ENCODE results near the gene KDM4D. TPM values are rescaled to one million over a fixed set of nuclear protein-coding genes. Genes with fewer than 3 reads are reported as not detected.

Gene KDM4D
- total RNA-seq, 4 donors from 2014 or later = 0.12 to 1.5 (median 0.56) TPM

GRCh38 chr11:94964934-94965333 lies 8.6 kb upstream of the KDM4D start:
- in situ Hi-C loops (cut with MboI; ENCODE audit: low sequenced_read_pairs in 4 of 4) (no loop called here), intact Hi-C loops (cut with DNase I; ENCODE audit: low total_unique reads) (no loop called here)
- Histone ChIP-seq H3K9me3 (no peaks in the 10 kb centered on the region), H3K27ac (no peak overlapping the region), H3K27me3 (no peaks in the 10 kb centered on the region), H3K4me1 (no peaks in the 10 kb centered on the region), H3K4me3 (no peak overlapping the region), H3K36me3 (peaks cover 5 to 99% of the 10 kb centered on the region in 2 donors)
- TF ChIP-seq POLR2A (IDR thresholded peaks at IDR 0.05) = no peak
- TF ChIP-seq, protein P1, sequence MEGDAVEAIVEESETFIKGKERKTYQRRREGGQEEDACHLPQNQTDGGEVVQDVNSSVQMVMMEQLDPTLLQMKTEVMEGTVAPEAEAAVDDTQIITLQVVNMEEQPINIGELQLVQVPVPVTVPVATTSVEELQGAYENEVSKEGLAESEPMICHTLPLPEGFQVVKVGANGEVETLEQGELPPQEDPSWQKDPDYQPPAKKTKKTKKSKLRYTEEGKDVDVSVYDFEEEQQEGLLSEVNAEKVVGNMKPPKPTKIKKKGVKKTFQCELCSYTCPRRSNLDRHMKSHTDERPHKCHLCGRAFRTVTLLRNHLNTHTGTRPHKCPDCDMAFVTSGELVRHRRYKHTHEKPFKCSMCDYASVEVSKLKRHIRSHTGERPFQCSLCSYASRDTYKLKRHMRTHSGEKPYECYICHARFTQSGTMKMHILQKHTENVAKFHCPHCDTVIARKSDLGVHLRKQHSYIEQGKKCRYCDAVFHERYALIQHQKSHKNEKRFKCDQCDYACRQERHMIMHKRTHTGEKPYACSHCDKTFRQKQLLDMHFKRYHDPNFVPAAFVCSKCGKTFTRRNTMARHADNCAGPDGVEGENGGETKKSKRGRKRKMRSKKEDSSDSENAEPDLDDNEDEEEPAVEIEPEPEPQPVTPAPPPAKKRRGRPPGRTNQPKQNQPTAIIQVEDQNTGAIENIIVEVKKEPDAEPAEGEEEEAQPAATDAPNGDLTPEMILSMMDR (IDR thresholded peaks at IDR 0.05 in 4 of 5, conservative IDR thresholded peaks at IDR 0.05 in 1 of 5) = no peak
- DNase-seq (no peak), ATAC-seq (no peak)

DNA sequence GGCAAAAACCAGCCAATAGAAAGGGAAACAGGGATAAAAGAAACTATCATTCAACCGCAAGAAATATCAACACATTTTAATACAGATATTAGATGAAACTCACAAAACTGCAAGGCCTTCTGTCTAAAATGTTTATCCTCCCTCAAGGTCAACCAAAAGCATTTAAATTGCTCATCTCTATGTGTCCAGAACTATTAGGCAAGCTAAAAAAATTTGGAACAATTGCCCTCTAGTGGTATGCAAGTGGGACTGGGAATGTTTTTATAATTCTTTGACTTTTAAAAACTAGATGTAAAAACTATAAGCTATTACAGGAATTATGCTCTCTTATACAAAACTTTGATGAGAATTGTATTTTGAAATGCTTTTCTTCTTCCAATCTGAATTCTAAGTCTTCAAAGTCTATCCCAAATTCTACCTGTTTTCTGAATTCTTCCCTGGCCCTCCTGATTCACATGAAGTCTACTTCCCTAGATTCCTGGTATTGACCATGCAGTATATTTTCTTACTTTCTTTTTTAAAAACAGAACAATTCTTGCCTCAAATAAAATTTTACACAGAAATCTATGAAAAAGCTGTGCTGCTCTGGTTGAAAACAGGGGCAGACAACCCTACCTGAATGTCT lies 5.1 kb upstream of the KDM4D start:
- H3K27me3 ChIP-seq = no peaks in the 10 kb centered on the region
- intact Hi-C loops (cut with DNase I; ENCODE audit: low total_unique reads) = loop anchor here (1.0 kb wide), 1 partner anchor 345 kb away; no protein-coding TSS in a partner anchor
- peaks cover 0 to 89% of the 10 kb centered on the region in 2 donors for H3K36me3 ChIP-seq
- H3K27ac ChIP-seq = no peak overlapping the region
- no peak overlapping the region for H3K4me3 ChIP-seq
- ATAC-seq (no peak), DNase-seq (no peak)
- in situ Hi-C loops (cut with MboI; ENCODE audit: low sequenced_read_pairs in 4 of 4) = no loop called here
- TF ChIP-seq, protein P1 (IDR thresholded peaks at IDR 0.05 in 4 of 5, conservative IDR thresholded peaks at IDR 0.05 in 1 of 5) = peak in 2 of 5 experiments; percentile 29 to 35
- TF ChIP-seq POLR2A (IDR thresholded peaks at IDR 0.05) = no peak
- H3K9me3 ChIP-seq = no peaks in the 10 kb centered on the region
- H3K4me1 ChIP-seq = peaks cover 14% of the 10 kb centered on the region in 2 donors

DNA sequence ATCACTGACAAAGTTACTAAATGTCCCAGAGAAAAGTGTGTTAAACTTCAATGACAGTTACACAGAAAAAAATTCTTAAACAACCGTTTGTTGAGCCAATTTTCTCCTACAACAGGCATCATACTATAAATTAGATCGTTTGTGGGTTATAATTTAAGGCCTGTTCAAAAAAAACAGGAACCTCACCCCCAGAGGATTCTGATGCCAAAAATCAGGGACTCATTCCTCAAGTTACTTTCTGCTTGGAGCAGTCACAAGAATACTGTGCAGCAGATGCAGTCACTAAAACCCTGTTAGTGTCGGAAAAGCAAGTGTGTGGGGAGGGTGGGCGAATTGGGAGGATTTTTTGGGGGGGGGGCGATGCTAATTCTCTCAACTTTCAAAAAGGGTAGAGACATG lies 810 bp upstream of the KDM4D start:
- TF ChIP-seq POLR2A (IDR thresholded peaks at IDR 0.05) = no peak
- TF ChIP-seq, protein P1 (IDR thresholded peaks at IDR 0.05 in 4 of 5, conservative IDR thresholded peaks at IDR 0.05 in 1 of 5) = no peak
- intact Hi-C loops (cut with DNase I; ENCODE audit: low total_unique reads) = loop anchor here (1.0 to 5.0 kb wide), 4 partner anchors 95 to 1188 kb away; partner anchors contain the start of genes ANKRD49, MED17, MRE11 and SRSF8
- Histone ChIP-seq H3K27me3 (no peaks in the 10 kb centered on the region), H3K36me3 (peaks cover 0 to 46% of the 10 kb centered on the region in 2 donors), H3K27ac (peak overlapping the region in 3 of 4 donors; percentile 78 to 88 (median 80)), H3K4me3 (peak overlapping the region; percentile 82 to 97 (median 90)), H3K9me3 (no peaks in the 10 kb centered on the region), H3K4me1 (peaks cover 14 to 17% of the 10 kb centered on the region in 2 donors)
- no peak for DNase-seq
- in situ Hi-C loops (cut with MboI; ENCODE audit: low sequenced_read_pairs in 4 of 4) = loop anchor here in 2 of 4 donors (10.0 kb wide), 2 partner anchors 92 to 162 kb away; partner anchors contain the start of gene SRSF8 (in 2 of the 2)
- no peak for ATAC-seq

- no peak for DNase-seq
- Histone ChIP-seq H3K4me1 (peaks cover 14 to 17% of the 10 kb centered on the region in 2 donors), H3K36me3 (peaks cover 0 to 31% of the 10 kb centered on the region in 2 donors), H3K27ac (peak overlapping the region; percentile 78 to 88 (median 80)), H3K9me3 (no peaks in the 10 kb centered on the region), H3K27me3 (no peaks in the 10 kb centered on the region), H3K4me3 (peak overlapping the region; percentile 82 to 97 (median 90))
- no peak for TF ChIP-seq POLR2A (IDR thresholded peaks at IDR 0.05)
- TF ChIP-seq, protein P1 (IDR thresholded peaks at IDR 0.05 in 4 of 5, conservative IDR thresholded peaks at IDR 0.05 in 1 of 5) = no peak
- in situ Hi-C loops (cut with MboI; ENCODE audit: low sequenced_read_pairs in 4 of 4) (loop anchor here in 2 of 4 donors (10.0 kb wide), 2 partner anchors 91 to 161 kb away; partner anchors contain the start of gene SRSF8 (in 2 of the 2)), intact Hi-C loops (cut with DNase I; ENCODE audit: low total_unique reads) (loop anchor here (5.0 kb wide), 3 partner anchors 93 to 482 kb away; partner anchors contain the start of genes ANKRD49, MRE11 and SRSF8)
- ATAC-seq = no peak
These were observed 669 bp downstream of the KDM4D start for GRCh38 chr11:94974178-94974577.

All from gastrocnemius medialis (tissue), 4 donors.